Osteoblast (primary cell): Measurements from ENCODE around the gene BHLHE40. TPM values are rescaled to one million over a fixed set of nuclear protein-coding genes. Genes with fewer than 3 reads are reported as not detected.

ENCODE experiments used
- DNase-seq: peaks from one replicate; pipeline ENCODE4 v3.0.0; 2011; ENCODE audit warnings: low spot score, mixed read lengths; ENCODE audit not compliant: insufficient read length; ENCODE audit errors: missing footprints
- H2AFZ ChIP-seq: 2 replicates; pipeline ENCODE4 v1.6.0; 2011; ENCODE audit warnings: mild to moderate bottlenecking, low read length
- H3K27ac ChIP-seq: 2 replicates; pipeline ENCODE4 v1.5.1; 2011; ENCODE audit warnings: mild to moderate bottlenecking, low read depth, low read length, moderate library complexity
- H3K27me3 ChIP-seq: 2 replicates; pipeline ENCODE4 v1.6.0; 2012; ENCODE audit warnings: mild to moderate bottlenecking, control low read depth, inconsistent platforms, low read length, moderate library complexity; ENCODE audit not compliant: insufficient read depth
- H3K36me3 ChIP-seq: 2 replicates; pipeline ENCODE4 v1.5.1; 2011; ENCODE audit warnings: mild to moderate bottlenecking, low read length, control low read depth, moderate library complexity; ENCODE audit not compliant: insufficient read depth
- H3K4me1 ChIP-seq: 2 replicates; pipeline ENCODE4 v1.5.1; 2011; ENCODE audit warnings: mild to moderate bottlenecking, low read length, control low read depth, moderate library complexity; ENCODE audit not compliant: insufficient read depth
- H3K4me2 ChIP-seq: 2 replicates; pipeline ENCODE4 v1.6.0; 2011; ENCODE audit warnings: mild to moderate bottlenecking, low read length; ENCODE audit not compliant: insufficient read depth
- H3K4me3 ChIP-seq: fragments of 200-600 bp; sonication (generic); 3 replicates; pipeline ENCODE4 v1.5.1; 2012; ENCODE audit warnings: mild to moderate bottlenecking, low read length, inconsistent platforms; ENCODE audit not compliant: insufficient read depth
- H3K79me2 ChIP-seq: 2 replicates; pipeline ENCODE4 v1.6.0; 2012; ENCODE audit warnings: mild to moderate bottlenecking, low read length, control low read depth, inconsistent platforms; ENCODE audit not compliant: insufficient read depth
- H3K9me3 ChIP-seq: 2 replicates; pipeline ENCODE4 v1.5.1; 2011; ENCODE audit warnings: low read depth, low read length, control low read depth
- H4K20me1 ChIP-seq: 2 replicates; pipeline ENCODE4 v1.6.0; 2012; ENCODE audit warnings: mild to moderate bottlenecking, low read length, control low read depth; ENCODE audit not compliant: insufficient read depth
- total RNA-seq: library from RNA; depleted of rRNA; stranded (reverse); fragments of >200 nt; gene quantifications from 2 replicates; pipeline ENCODE4 v1.2.3, GENCODE V29; 2012
- TF ChIP-seq, protein P1 (sequence below): IDR thresholded peaks from 2 replicates; pipeline ENCODE4 v1.5.1; 2011; ENCODE audit warnings: mild to moderate bottlenecking, low read depth, low read length, moderate library complexity; ENCODE audit errors: extremely low read depth

The BHLHE40 gene
- total RNA-seq, 1 donor = 70.2 TPM

DNA sequence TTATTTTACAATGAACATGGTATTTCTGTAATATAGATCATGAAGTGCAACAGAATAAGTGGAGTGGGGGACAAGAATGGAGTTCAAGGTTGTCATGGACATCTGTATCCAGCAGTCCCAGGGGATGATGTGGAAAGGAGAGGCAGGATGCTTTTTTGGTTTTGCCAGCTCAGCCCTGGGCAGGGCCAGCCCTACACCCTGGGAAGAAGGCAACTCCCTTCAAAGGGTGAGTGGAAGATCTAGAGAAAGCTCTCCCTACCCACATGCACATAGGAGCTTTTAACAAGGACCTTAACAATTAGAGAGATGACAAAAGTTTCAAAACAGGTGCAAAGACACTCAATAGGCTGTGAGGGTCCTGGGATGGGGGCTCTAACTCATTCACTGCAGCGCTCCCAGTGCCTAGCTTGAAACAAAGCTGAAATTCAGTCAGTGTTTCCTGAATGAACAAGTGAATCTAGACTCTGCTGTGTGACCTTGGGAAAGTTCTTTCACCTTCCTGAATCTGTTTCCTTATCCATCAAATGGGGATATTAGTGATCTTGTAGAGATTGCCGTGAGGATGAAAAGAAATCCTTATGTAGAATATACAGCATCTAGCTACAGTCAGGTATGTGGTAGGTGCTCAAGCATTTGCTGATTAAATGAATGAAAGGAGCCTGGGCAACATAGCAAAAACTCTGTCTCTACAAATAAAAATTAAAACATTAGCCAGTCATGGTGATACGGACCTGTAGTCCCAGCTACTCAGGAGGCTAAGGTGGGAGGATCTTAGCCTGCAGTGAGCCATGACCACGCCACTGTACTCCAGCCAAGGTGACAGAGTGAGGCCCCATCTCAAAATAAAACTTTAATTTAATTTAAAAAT is 14.3 kb downstream of the BHLHE40 start:
- Histone ChIP-seq H3K27ac (peak overlapping the region; percentile 100), H3K4me3 (no peak overlapping the region), H2AFZ (peak overlapping the region; percentile 44), H3K36me3 (no peaks in the 10 kb centered on the region), H3K27me3 (no peaks in the 10 kb centered on the region), H3K4me2 (no peak overlapping the region), H3K4me1 (peaks cover 38% of the 10 kb centered on the region), H3K79me2 (no peaks in the 10 kb centered on the region), H3K9me3 (no peaks in the 10 kb centered on the region), H4K20me1 (no peaks in the 10 kb centered on the region)
- TF ChIP-seq, protein P1, sequence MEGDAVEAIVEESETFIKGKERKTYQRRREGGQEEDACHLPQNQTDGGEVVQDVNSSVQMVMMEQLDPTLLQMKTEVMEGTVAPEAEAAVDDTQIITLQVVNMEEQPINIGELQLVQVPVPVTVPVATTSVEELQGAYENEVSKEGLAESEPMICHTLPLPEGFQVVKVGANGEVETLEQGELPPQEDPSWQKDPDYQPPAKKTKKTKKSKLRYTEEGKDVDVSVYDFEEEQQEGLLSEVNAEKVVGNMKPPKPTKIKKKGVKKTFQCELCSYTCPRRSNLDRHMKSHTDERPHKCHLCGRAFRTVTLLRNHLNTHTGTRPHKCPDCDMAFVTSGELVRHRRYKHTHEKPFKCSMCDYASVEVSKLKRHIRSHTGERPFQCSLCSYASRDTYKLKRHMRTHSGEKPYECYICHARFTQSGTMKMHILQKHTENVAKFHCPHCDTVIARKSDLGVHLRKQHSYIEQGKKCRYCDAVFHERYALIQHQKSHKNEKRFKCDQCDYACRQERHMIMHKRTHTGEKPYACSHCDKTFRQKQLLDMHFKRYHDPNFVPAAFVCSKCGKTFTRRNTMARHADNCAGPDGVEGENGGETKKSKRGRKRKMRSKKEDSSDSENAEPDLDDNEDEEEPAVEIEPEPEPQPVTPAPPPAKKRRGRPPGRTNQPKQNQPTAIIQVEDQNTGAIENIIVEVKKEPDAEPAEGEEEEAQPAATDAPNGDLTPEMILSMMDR = no peak
- DNase-seq = no peak

DNA sequence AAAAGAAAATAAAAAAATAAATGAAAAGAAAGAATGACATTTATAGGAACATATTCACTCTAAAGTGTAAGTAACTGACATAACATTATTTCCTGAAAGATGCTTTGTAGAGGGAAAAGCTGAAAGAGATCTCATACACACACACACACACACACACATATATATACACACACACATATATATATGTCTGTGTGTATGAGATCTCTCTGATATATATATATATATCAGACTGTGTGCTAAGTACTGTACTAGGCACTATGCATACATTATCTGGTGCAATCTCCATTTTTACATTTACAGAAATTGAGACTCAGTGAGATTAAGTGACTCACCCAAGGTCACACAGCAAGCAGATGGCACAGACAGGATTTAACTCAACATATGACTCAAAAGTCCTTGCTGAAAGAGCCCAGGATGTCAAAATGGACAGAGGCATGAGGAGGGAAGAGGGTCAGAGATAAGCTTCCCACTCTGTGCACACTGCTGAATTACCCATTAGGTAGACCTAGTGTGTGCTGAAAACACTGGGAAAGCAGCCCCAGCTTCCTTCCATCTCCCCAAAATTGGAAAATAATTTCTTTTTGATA is 15.0 kb downstream of the BHLHE40 start:
- no peaks in the 10 kb centered on the region for H3K36me3 ChIP-seq
- no peaks in the 10 kb centered on the region for H4K20me1 ChIP-seq
- no peaks in the 10 kb centered on the region for H3K27me3 ChIP-seq
- DNase-seq = peak; percentile 79
- peak overlapping the region; percentile 68 for H3K4me2 ChIP-seq
- no peaks in the 10 kb centered on the region for H3K9me3 ChIP-seq
- peaks cover 35% of the 10 kb centered on the region for H3K4me1 ChIP-seq
- no peaks in the 10 kb centered on the region for H3K79me2 ChIP-seq
- H3K4me3 ChIP-seq = no peak overlapping the region
- TF ChIP-seq, protein P1 = no peak
- peak overlapping the region; percentile 100 for H3K27ac ChIP-seq
- H2AFZ ChIP-seq = no peak overlapping the region

DNA sequence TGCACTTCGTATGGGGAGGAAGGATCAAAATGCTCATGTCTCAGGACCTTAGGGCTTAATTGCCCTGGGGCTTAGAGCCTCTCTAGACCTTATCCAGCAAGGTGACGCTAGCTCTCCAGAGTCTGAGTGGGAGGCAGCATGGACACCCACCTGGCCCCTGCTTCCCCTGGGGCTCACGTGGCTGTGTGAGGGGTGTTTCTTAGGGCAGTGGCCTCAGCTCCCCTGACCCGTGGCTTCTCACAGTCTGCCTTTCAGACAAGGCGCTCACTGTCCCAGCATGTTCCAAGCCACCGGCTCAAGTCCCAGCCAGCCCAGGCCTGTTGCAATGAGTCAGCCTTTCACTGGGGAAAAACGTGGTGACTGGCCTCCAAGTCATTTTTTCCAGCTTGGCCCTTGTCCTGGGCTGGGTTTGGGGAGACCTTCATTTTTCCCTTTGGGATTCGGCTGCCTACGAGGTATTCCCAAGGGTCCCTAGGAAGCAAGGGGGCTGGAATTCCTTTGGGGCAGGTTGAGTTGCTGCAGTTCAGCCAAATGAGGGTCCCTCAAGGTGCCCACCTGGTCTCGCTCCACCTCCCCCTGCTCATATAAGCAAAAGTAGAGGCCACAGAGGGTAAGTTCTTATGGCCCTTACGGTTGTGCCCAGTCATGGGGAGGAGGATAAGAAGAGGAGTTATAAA is 15.7 kb downstream of the BHLHE40 start:
- H3K27me3 ChIP-seq = no peaks in the 10 kb centered on the region
- no peaks in the 10 kb centered on the region for H3K9me3 ChIP-seq
- H3K27ac ChIP-seq = peak overlapping the region; percentile 100
- peak overlapping the region; percentile 26 for H3K4me3 ChIP-seq
- no peaks in the 10 kb centered on the region for H3K79me2 ChIP-seq
- TF ChIP-seq, protein P1 = no peak
- H2AFZ ChIP-seq = peak overlapping the region; percentile 61
- H3K36me3 ChIP-seq = no peaks in the 10 kb centered on the region
- peak; percentile 90 for DNase-seq
- no peaks in the 10 kb centered on the region for H4K20me1 ChIP-seq
- H3K4me2 ChIP-seq = peak overlapping the region; percentile 68
- H3K4me1 ChIP-seq = peaks cover 30% of the 10 kb centered on the region

DNA sequence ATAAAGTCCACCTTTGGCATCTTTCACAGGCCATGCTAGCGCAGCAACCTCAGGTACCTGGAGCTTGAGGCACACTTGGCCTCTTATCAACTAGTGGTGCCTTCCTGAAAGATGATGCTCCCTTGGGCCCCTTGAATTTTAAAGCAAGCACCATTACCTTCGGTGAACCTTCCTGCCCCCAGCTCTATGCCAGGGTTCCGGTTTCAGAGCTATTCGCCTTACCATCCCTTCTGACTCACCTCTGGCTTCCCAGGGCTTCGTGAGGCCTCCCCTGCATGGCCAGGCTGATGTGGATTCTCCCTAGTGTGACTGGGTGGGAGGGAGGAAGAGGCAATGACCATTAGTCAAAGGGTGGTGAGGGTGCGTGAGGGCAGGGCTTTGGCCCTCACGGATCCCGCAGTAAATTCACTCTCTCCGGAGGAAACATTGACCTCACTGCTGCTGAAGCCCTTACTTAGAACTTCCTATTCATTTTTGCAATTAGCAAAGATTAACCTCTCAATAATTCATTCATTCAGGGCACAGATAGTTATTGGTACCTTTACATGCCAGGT is 16.3 kb downstream of the BHLHE40 start:
- no peaks in the 10 kb centered on the region for H3K9me3 ChIP-seq
- H3K36me3 ChIP-seq = no peaks in the 10 kb centered on the region
- H3K4me3 ChIP-seq = peak overlapping the region; percentile 26
- peak overlapping the region; percentile 68 for H3K4me2 ChIP-seq
- peak; percentile 93 for DNase-seq
- no peak overlapping the region for H2AFZ ChIP-seq
- H3K79me2 ChIP-seq = no peaks in the 10 kb centered on the region
- H3K4me1 ChIP-seq = peaks cover 29% of the 10 kb centered on the region
- H3K27me3 ChIP-seq = no peaks in the 10 kb centered on the region
- H3K27ac ChIP-seq = peak overlapping the region; percentile 100
- TF ChIP-seq, protein P1 = no peak
- no peaks in the 10 kb centered on the region for H4K20me1 ChIP-seq
